ENCODE results near the gene LCMT1. TPM values are rescaled to one million over a fixed set of nuclear protein-coding genes. Genes with fewer than 3 reads are reported as not detected.

Gene LCMT1
- total RNA-seq, 2 experiments from 2014 or later: 43.9 to 44.1 TPM

DNA sequence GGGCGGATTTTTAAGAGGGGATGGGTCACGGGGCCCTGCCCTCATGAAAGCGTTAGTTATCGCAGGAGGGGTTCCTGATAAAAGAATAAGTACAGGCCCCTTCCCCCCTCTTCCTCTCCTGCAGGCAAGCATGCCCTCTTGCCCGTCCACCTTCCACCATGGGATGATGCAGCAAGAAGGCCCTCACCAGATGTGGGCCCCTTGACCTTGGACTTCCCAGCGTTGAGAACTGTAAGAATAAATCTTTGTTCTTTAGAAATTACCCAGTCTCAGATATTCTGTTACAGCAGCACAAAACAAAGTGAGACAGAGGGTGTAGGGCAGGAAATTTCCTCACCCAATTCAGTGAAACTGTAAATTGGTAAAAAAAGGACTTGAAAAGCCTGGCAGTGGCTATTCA lies 27.8 kb upstream of the LCMT1 start:
- H3K27me3 Mint-ChIP-seq: no peaks in the 10 kb centered on the region
- no peak overlapping the region for H3K27ac Mint-ChIP-seq
- H3K9me3 Mint-ChIP-seq: no peaks in the 10 kb centered on the region
- H3K4me1 Mint-ChIP-seq: peaks cover 2% of the 10 kb centered on the region
- DNase-seq: no peak
- H3K36me3 Mint-ChIP-seq: no peaks in the 10 kb centered on the region
- H3K4me3 Mint-ChIP-seq: no peak overlapping the region

DNA sequence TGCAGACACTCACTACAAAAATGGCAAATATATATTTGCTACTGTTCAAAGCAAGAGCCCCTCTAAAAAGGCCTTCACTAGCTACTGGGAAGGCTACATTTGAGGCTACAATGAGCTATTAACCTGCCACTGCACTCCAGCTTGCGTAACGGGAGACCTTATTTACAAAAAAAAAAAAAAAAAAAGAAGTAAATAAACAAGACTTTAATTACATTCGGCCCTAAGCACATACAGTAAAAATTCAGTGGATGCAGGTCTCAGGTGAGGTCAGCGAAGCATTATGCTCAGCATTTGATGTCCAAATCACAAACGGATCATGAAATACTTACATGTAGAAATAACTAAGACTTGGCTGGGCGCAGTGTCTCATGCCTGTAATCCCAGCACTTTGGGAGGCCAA lies 26.7 kb upstream of the LCMT1 start:
- DNase-seq: no peak
- Mint-ChIP-seq H3K36me3 (no peaks in the 10 kb centered on the region), H3K27ac (no peak overlapping the region), H3K9me3 (no peaks in the 10 kb centered on the region), H3K27me3 (no peaks in the 10 kb centered on the region), H3K4me3 (no peak overlapping the region), H3K4me1 (peaks cover 2% of the 10 kb centered on the region)

DNA sequence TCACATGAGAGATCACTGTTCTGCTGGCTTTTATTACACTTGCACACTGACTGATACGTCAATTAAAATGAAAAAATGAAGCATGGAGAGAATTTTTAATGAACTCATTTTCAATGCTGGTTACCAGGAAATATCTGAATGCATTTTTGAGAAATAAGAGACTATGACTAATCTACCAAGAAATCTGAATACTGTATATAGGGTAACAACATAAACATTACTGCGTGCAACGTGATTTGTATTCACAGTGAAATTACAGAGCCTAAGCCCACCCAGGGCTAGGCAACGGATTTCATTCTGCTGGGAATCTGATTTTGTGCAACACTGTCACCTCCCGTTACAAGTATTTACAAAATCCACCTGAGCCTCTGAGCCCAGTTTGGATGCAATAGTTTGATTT lies 23.8 kb upstream of the LCMT1 start:
- no peak for DNase-seq
- peaks cover 9% of the 10 kb centered on the region for H3K4me1 Mint-ChIP-seq
- no peak overlapping the region for H3K4me3 Mint-ChIP-seq
- H3K36me3 Mint-ChIP-seq: no peaks in the 10 kb centered on the region
- peak overlapping the region; percentile 25 for H3K27ac Mint-ChIP-seq
- no peaks in the 10 kb centered on the region for H3K9me3 Mint-ChIP-seq
- H3K27me3 Mint-ChIP-seq: no peaks in the 10 kb centered on the region

DNA sequence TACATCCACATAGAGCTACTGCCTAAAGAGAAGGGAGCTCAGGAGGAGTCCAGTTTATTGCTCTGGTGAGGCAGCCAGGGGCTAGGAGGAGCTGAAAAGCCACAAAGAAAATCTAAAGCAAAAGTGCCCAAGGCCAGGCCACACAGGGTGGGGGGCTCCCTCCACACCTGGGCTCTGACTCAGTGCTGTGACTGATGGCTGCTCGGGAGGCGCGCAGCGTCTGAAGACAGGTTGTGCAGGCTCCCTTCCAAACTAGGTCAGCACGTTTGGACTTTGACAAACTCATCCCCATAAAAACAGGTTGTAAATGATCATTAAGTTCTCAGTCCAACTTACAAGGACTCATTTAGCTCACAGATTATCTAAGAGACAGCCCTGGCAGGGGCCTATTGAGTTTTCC lies 22.2 kb upstream of the LCMT1 start:
- Mint-ChIP-seq H3K36me3 (no peaks in the 10 kb centered on the region), H3K4me1 (peaks cover 23% of the 10 kb centered on the region), H3K4me3 (no peak overlapping the region), H3K9me3 (no peaks in the 10 kb centered on the region), H3K27ac (no peak overlapping the region), H3K27me3 (no peaks in the 10 kb centered on the region)
- no peak for DNase-seq

DNA sequence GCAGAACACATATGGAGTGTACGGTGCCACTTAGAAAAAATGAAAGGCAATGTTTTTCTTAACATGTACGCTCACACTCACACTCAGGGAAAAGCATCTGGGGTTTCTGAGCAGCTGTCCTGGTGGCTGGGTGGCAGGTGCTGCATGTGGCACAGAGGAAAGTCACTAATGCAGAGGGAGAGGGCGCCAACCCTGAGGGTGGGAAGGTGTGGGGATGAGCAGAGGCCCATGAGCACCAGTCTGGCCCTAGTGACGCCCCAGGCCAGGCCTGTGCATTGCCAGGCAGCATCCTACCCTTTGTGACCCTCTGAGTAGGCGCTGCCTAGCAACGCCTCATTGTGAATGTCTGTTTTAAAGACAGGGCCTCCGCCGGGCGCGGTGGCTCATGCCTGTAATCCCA lies 19.1 kb upstream of the LCMT1 start:
- H3K9me3 Mint-ChIP-seq: no peaks in the 10 kb centered on the region
- peaks cover 31% of the 10 kb centered on the region for H3K4me1 Mint-ChIP-seq
- no peak overlapping the region for H3K4me3 Mint-ChIP-seq
- no peaks in the 10 kb centered on the region for H3K36me3 Mint-ChIP-seq
- no peaks in the 10 kb centered on the region for H3K27me3 Mint-ChIP-seq
- no peak for DNase-seq
- peak overlapping the region; percentile 90 for H3K27ac Mint-ChIP-seq

DNA sequence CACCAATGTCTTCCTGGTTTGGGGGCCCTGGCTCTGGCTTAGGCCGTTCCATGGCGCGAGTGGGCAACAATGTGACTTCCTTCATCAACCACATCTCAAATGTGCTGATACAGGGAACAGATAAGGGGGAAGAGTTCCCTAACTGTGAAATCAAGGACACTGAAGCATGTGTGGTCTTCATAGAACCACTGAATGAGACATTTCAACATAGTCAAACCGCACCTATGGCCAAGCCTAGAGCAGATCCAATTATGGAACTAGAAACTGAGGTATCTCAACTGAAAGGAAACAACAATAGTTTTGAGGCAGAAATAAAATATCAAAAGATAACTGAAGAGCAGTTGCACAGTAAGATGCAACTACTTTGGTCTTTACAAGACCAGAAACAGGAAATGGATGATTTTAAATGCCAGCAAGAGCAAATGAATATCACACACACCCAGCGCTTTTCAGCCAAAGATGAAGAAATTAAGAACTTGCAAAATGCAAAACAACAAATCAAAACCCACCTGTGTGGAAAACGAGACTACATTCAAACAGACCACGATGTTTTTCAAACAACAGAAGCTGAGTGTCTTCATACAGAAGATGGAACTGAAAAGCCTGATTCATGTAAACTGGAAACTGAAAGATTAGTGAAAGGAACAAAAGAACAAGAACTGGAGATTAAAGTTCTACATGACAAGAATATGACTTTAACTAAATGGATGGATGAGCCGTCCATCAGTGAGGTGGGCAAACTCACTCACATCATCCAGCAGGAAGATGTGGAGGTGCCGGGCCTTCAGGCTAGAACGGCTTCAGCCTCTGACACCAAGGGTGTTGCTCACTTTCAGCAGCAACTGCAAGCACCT lies 18.1 kb upstream of the LCMT1 start:
- no peaks in the 10 kb centered on the region for H3K9me3 Mint-ChIP-seq
- DNase-seq: no peak
- no peaks in the 10 kb centered on the region for H3K36me3 Mint-ChIP-seq
- H3K4me3 Mint-ChIP-seq: peak overlapping the region; percentile 56
- peaks cover 29% of the 10 kb centered on the region for H3K4me1 Mint-ChIP-seq
- peak overlapping the region; percentile 90 for H3K27ac Mint-ChIP-seq
- H3K27me3 Mint-ChIP-seq: no peaks in the 10 kb centered on the region

DNA sequence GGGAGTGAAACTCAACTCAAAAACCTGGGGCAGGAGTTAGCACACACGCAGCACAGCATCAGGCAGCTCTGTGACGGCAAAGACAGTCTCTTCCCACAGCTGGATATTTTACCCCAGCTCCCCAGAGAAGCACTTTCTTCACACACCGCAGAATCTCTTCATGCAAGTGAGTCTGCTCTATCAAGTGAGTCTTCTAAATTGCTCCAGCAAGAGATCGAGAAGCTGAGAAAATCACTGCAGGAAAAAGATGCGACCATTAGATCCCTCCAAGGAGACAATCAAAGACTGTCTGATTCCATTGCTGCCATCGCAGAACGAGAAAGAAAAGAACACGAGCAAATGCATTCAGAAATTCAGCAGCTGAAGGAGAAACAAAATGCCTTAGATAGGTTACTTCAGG lies 16.9 kb upstream of the LCMT1 start:
- no peak overlapping the region for H3K4me3 Mint-ChIP-seq
- no peak for DNase-seq
- H3K27ac Mint-ChIP-seq: peak overlapping the region; percentile 90

DNA sequence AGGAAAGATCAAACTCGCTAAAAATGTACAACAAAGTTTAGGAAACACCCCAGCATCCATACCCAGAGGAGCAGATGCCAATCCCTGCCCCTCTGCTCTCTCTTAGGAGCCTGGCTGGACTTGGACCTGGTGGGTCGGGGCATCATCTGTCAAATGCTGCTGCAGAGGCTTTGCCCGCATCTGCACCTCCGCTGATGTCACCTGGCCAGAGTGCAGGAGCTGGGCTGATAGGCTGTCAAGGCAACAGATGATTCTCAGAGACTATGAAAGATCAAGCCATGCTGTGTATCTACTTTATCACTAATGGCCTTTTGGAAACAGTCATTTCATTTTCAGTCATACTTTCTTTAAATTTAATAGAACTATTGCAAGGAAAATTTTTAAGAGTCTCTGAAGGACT lies 15.9 kb upstream of the LCMT1 start:
- peaks cover 29% of the 10 kb centered on the region for H3K4me1 Mint-ChIP-seq
- no peak overlapping the region for H3K4me3 Mint-ChIP-seq
- no peaks in the 10 kb centered on the region for H3K9me3 Mint-ChIP-seq
- DNase-seq: no peak
- H3K27me3 Mint-ChIP-seq: no peaks in the 10 kb centered on the region
- no peaks in the 10 kb centered on the region for H3K36me3 Mint-ChIP-seq
- no peak overlapping the region for H3K27ac Mint-ChIP-seq

More for the DNA sequence above, 16.9 kb upstream of the LCMT1 start:
- Mint-ChIP-seq H3K27me3 (no peaks in the 10 kb centered on the region), H3K36me3 (no peaks in the 10 kb centered on the region), H3K4me1 (peaks cover 29% of the 10 kb centered on the region), H3K9me3 (no peaks in the 10 kb centered on the region)

DNA sequence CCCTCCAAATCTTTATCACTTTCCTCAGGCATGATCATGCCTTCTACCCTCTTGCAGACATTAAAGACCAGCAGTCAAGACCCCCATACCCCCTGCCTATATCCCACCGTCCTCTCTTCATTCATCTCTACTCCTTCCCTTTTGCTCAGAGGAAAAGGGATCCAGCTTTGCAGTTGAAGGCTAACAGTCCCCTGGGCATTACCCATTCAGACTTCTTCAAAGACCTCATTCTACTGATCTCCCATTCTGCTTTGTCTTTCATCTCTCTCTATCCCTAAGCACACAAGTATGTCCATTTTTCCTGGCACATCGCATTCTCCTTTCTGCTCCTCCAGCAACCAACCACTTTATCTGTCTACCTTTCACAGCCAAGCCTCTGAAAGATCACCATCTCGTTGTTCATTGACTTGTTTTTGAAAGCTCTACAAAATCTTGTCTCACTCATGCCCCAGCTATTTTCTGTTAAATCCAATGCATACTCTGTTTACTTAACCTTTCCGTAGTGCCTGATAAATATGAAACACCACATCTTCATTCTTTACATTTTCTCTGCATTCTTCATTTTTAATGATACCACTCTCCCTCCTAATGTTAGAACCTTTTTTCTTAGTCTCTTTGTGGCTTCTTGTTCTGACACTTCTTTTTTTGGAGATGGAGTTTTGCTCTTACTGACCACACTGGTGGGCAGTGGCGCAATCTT lies 14.1 kb upstream of the LCMT1 start:
- Mint-ChIP-seq H3K27ac (no peak overlapping the region), H3K4me3 (no peak overlapping the region), H3K27me3 (no peaks in the 10 kb centered on the region), H3K4me1 (peaks cover 23% of the 10 kb centered on the region), H3K9me3 (no peaks in the 10 kb centered on the region), H3K36me3 (no peaks in the 10 kb centered on the region)
- no peak for DNase-seq

DNA sequence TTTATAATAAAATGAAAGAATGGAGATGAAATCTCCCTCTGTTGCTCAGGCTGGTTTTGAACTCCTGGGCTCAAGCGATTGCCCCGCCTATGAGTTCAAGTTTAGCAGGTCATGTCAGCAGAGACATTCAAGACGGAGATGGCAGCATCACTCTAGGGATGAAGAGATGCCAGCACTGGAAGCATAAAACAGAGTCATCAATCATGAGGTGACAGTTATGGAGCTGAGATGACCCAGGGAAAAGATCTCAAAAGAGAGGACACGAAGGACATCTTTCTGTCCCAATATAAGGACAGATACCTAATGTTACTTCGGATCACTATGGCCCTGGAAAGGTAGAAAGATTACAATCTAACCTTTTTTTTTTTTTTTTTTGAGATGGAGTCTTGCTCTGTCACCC lies 11.0 kb upstream of the LCMT1 start:
- H3K4me3 Mint-ChIP-seq: no peak overlapping the region
- no peaks in the 10 kb centered on the region for H3K27me3 Mint-ChIP-seq
- no peaks in the 10 kb centered on the region for H3K9me3 Mint-ChIP-seq
- H3K36me3 Mint-ChIP-seq: no peaks in the 10 kb centered on the region
- peaks cover under 1% of the 10 kb centered on the region for H3K4me1 Mint-ChIP-seq
- no peak overlapping the region for H3K27ac Mint-ChIP-seq
- no peak for DNase-seq

DNA sequence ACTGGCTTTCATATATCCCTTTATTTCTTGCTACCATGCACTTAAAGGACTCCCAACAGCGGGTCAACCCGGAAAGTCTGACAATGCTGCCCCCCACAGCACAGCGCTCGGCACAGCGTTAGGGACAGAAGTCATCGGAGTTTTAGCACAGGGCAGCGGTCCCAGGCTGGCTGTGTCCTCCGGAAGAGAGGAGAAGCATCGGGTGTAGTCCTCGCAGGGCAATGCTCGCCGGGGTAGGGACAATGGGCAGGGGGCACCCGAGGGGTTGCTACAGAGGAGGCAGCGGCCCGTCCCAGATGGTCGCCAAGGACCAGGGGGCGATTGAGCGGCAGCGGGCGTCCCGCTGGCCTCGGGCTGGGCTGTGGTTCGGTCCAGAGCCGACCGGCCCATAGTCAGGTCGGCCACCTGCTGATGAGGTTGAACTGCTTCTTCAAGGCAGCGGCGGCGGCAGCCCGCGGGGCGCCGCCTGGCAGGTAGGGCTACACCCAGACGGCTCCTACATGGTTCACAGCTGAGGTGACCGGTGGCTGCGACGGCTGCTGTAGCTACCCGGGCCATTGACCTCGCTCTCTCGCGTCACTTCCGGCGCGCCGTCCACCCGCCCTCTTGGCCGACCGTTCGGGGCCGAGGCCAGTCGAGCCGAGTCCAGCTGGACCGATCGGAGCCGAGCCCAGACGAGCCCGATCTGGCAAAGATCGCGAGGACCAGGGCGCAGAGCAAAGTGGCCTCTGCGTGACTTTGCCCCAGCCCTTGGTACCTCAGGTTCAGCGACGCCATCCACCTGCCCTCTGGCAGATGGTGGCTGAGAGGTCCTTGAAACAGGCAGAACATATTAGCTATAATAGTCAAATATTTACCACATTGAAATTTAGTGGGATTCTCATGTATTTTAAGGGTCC lies 4.7 kb upstream of the LCMT1 start:
- Mint-ChIP-seq H3K4me1 (peaks cover 27% of the 10 kb centered on the region), H3K36me3 (peaks cover 14% of the 10 kb centered on the region)

DNA sequence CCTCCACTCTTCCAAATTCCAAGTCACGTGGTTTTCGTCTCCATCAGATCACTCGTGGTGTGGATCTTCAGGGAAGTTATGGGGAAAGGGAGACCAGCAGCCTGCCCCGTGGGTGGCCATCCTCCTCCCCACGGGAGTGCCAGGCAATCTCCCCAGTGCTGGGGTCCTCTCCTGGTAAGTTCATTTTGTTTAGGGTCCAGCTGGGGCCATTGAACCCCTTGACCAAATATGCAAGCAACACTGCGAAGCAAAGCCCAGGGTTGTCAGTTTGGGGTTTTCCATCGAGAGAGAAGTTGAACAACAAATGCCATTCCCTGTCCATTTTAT lies 4.1 kb upstream of the LCMT1 start:
- Mint-ChIP-seq H3K27ac (peak overlapping the region; percentile 91), H3K4me3 (peak overlapping the region; percentile 90), H3K9me3 (no peaks in the 10 kb centered on the region), H3K36me3 (peaks cover 14% of the 10 kb centered on the region), H3K27me3 (no peaks in the 10 kb centered on the region), H3K4me1 (peaks cover 30% of the 10 kb centered on the region)
- no peak for DNase-seq

More for the DNA sequence above, 4.7 kb upstream of the LCMT1 start:
- peak; percentile 86 for DNase-seq
- peak overlapping the region; percentile 91 for H3K27ac Mint-ChIP-seq
- no peaks in the 10 kb centered on the region for H3K9me3 Mint-ChIP-seq
- peak overlapping the region; percentile 90 for H3K4me3 Mint-ChIP-seq
- H3K27me3 Mint-ChIP-seq: no peaks in the 10 kb centered on the region

DNA sequence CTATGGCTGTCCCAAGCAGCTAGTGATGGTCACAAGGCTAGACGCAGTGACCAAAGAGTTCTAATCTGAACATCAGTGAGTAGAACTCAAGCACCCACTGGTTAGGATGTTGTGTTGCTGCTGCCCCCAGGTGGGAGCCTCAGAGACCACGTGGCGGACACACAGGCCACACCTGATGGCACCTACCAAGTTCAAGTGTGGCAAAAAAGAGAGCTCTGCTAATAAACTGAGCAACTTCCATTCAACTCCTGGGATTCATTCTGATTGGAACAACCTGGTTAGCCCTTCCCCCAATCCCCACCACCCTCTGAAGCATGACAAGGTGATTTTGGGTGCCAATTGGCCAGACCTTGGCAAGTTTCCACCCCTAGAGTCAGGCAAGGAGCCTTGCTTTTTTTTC lies 3.5 kb upstream of the LCMT1 start:
- H3K27ac Mint-ChIP-seq: peak overlapping the region; percentile 91
- peaks cover 33% of the 10 kb centered on the region for H3K4me1 Mint-ChIP-seq

DNA sequence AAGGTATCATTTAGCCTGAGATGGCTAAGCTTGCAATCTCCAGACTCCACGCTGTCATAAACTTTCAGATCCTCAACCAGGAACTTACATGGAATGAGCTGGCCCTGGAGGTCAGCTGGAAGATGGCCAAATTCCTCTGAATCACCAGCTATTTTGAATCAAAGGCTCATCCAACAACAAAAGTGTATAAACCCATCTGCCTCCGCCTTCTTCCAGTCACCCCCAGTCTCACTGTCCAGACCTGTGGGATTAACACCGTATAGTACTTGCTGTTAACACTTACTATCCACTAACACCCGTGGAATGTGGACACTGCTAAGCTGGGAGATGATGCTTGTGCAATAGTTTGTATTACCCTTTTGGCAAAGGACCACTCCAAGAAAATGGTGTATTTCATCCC lies 1.9 kb upstream of the LCMT1 start:
- DNase-seq: no peak
- Mint-ChIP-seq H3K27me3 (no peaks in the 10 kb centered on the region), H3K4me3 (peak overlapping the region; percentile 92), H3K9me3 (no peaks in the 10 kb centered on the region), H3K4me1 (peaks cover 40% of the 10 kb centered on the region), H3K27ac (peak overlapping the region; percentile 8), H3K36me3 (peaks cover 14% of the 10 kb centered on the region)

More for the DNA sequence above, 3.5 kb upstream of the LCMT1 start:
- peak overlapping the region; percentile 90 for H3K4me3 Mint-ChIP-seq
- H3K27me3 Mint-ChIP-seq: no peaks in the 10 kb centered on the region
- DNase-seq: peak; percentile 43
- H3K9me3 Mint-ChIP-seq: no peaks in the 10 kb centered on the region
- peaks cover 14% of the 10 kb centered on the region for H3K36me3 Mint-ChIP-seq

DNA sequence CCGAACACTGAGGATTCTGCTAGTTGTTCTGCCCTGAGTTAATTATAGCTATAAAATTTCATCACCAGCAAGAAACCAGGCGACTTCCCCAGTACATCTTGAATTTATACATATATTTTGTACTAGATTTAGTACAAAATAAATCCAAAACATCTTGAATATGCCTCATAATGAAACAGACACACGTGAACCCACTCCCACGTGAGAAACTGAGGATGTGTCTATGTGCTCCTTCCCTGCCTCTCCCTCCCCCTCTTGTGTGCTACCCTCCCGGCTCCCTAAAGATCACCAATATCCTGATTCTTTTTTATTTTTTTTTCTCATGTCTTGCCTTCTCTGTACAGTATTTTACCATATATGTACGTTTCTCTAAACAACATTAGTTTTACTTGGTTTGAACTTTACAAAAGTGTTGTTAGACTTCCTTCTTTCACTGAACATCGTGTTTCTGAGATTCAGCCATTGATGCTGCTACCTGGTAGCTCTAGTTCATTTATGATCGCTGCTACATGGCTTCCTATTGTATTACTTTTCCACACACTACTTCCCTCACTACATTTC lies 1.1 kb upstream of the LCMT1 start:
- Mint-ChIP-seq H3K27ac (peak overlapping the region; percentile 94), H3K4me1 (peaks cover 46% of the 10 kb centered on the region), H3K4me3 (peak overlapping the region; percentile 92), H3K27me3 (no peaks in the 10 kb centered on the region), H3K36me3 (peaks cover 14% of the 10 kb centered on the region), H3K9me3 (no peaks in the 10 kb centered on the region)
- DNase-seq: peak; percentile 51

Data from activated naive CD8-positive, alpha-beta T cell treated with anti-CD3 and anti-CD28 coated beads for 36 hours (primary cell).